ENCODE data around the gene HSFX4. TPM values are rescaled to one million over a fixed set of nuclear protein-coding genes. Genes with fewer than 3 reads are reported as not detected.
A peak's percentile ranks its signal among the peaks of the same experiment; 100 is the strongest.
"Not testable (repeated sequence)": the region's sequence is repeated elsewhere in the genome, so short reads cannot be mapped to it uniquely, and the experiment has no call there.

HSFX4 gene
- total RNA-seq, 1 donor from 2014 or later, result not detected

- Mint-ChIP-seq H3K4me3 (ENCODE audit: unreplicated experiment) (no peak overlapping the region), H3K27ac (ENCODE audit: unreplicated experiment) (no peak overlapping the region), H3K36me3 (ENCODE audit: unreplicated experiment) (no peaks in the 10 kb centered on the region), H3K9me3 (ENCODE audit: unreplicated experiment) (peaks cover 6% of the 10 kb centered on the region), H3K4me1 (ENCODE audit: low read depth, unreplicated experiment) (no peaks in the 10 kb centered on the region), H3K27me3 (ENCODE audit: unreplicated experiment) (peaks cover 2% of the 10 kb centered on the region)
- no peak for TF ChIP-seq CTCF (IDR thresholded peaks at IDR 0.05; ENCODE audit: partially characterized antibody, unreplicated experiment)
- DNase-seq, result peak; percentile 91
Measured at GRCh38 chrX:149938881-149939654, 9.7 kb downstream of the HSFX4 start.

- Mint-ChIP-seq H3K27ac (ENCODE audit: unreplicated experiment) (peak overlapping the region; percentile 94), H3K9me3 (ENCODE audit: unreplicated experiment) (peaks cover 6% of the 10 kb centered on the region), H3K4me3 (ENCODE audit: unreplicated experiment) (peak overlapping the region; percentile 90), H3K27me3 (ENCODE audit: unreplicated experiment) (peaks cover 2% of the 10 kb centered on the region), H3K36me3 (ENCODE audit: unreplicated experiment) (no peaks in the 10 kb centered on the region), H3K4me1 (ENCODE audit: low read depth, unreplicated experiment) (no peaks in the 10 kb centered on the region)
- no peak for TF ChIP-seq CTCF (IDR thresholded peaks at IDR 0.05; ENCODE audit: partially characterized antibody, unreplicated experiment)
- no peak for DNase-seq
Measured at GRCh38 chrX:149939655-149939904, 10.2 kb downstream of the HSFX4 start.

- H3K36me3 Mint-ChIP-seq (ENCODE audit: unreplicated experiment), result no peaks in the 10 kb centered on the region
- H3K4me1 Mint-ChIP-seq (ENCODE audit: low read depth, unreplicated experiment), result no peaks in the 10 kb centered on the region
- TF ChIP-seq CTCF (IDR thresholded peaks at IDR 0.05; ENCODE audit: partially characterized antibody, unreplicated experiment), result no peak
- peak overlapping the region; percentile 94 for H3K27ac Mint-ChIP-seq (ENCODE audit: unreplicated experiment)
- peaks cover 6% of the 10 kb centered on the region for H3K9me3 Mint-ChIP-seq (ENCODE audit: unreplicated experiment)
- peak; percentile 90 for DNase-seq
- H3K4me3 Mint-ChIP-seq (ENCODE audit: unreplicated experiment), result peak overlapping the region; percentile 90
- peaks cover 2% of the 10 kb centered on the region for H3K27me3 Mint-ChIP-seq (ENCODE audit: unreplicated experiment)
Measured at GRCh38 chrX:149939905-149940673, 10.7 kb downstream of the HSFX4 start.

GRCh38 chrX:149940674-149941024, 11.3 kb downstream of the HSFX4 start:
- Mint-ChIP-seq H3K27ac (ENCODE audit: unreplicated experiment) (peak overlapping the region; percentile 94), H3K4me3 (ENCODE audit: unreplicated experiment) (peak overlapping the region; percentile 90)
- not testable (repeated sequence) for H3K27me3 Mint-ChIP-seq (ENCODE audit: unreplicated experiment); H3K9me3 Mint-ChIP-seq (ENCODE audit: unreplicated experiment); H3K4me1 Mint-ChIP-seq (ENCODE audit: low read depth, unreplicated experiment); DNase-seq; H3K36me3 Mint-ChIP-seq (ENCODE audit: unreplicated experiment)
- TF ChIP-seq CTCF (IDR thresholded peaks at IDR 0.05; ENCODE audit: partially characterized antibody, unreplicated experiment), result peak; percentile 18

GRCh38 chrX:149945087-149945670, 15.8 kb downstream of the HSFX4 start:
- H3K9me3 Mint-ChIP-seq (ENCODE audit: unreplicated experiment); H3K27ac Mint-ChIP-seq (ENCODE audit: unreplicated experiment); DNase-seq; H3K4me1 Mint-ChIP-seq (ENCODE audit: low read depth, unreplicated experiment); H3K36me3 Mint-ChIP-seq (ENCODE audit: unreplicated experiment); H3K4me3 Mint-ChIP-seq (ENCODE audit: unreplicated experiment); H3K27me3 Mint-ChIP-seq (ENCODE audit: unreplicated experiment): not testable (repeated sequence)

- H3K9me3 Mint-ChIP-seq (ENCODE audit: unreplicated experiment); H3K27me3 Mint-ChIP-seq (ENCODE audit: unreplicated experiment); H3K4me3 Mint-ChIP-seq (ENCODE audit: unreplicated experiment); H3K4me1 Mint-ChIP-seq (ENCODE audit: low read depth, unreplicated experiment); DNase-seq; H3K27ac Mint-ChIP-seq (ENCODE audit: unreplicated experiment); H3K36me3 Mint-ChIP-seq (ENCODE audit: unreplicated experiment): not testable (repeated sequence)
Measured at GRCh38 chrX:149945820-149946219, 16.4 kb downstream of the HSFX4 start.

- H3K9me3 Mint-ChIP-seq (ENCODE audit: unreplicated experiment); H3K4me1 Mint-ChIP-seq (ENCODE audit: low read depth, unreplicated experiment); H3K27me3 Mint-ChIP-seq (ENCODE audit: unreplicated experiment); H3K27ac Mint-ChIP-seq (ENCODE audit: unreplicated experiment); H3K4me3 Mint-ChIP-seq (ENCODE audit: unreplicated experiment); DNase-seq; H3K36me3 Mint-ChIP-seq (ENCODE audit: unreplicated experiment): not testable (repeated sequence)
Measured at GRCh38 chrX:149946932-149947331, 17.6 kb downstream of the HSFX4 start.

Data from glutamatergic neuron (in vitro differentiated cells).